Measurements from ENCODE around the gene EPHB1.

EPHB1 gene

DNA sequence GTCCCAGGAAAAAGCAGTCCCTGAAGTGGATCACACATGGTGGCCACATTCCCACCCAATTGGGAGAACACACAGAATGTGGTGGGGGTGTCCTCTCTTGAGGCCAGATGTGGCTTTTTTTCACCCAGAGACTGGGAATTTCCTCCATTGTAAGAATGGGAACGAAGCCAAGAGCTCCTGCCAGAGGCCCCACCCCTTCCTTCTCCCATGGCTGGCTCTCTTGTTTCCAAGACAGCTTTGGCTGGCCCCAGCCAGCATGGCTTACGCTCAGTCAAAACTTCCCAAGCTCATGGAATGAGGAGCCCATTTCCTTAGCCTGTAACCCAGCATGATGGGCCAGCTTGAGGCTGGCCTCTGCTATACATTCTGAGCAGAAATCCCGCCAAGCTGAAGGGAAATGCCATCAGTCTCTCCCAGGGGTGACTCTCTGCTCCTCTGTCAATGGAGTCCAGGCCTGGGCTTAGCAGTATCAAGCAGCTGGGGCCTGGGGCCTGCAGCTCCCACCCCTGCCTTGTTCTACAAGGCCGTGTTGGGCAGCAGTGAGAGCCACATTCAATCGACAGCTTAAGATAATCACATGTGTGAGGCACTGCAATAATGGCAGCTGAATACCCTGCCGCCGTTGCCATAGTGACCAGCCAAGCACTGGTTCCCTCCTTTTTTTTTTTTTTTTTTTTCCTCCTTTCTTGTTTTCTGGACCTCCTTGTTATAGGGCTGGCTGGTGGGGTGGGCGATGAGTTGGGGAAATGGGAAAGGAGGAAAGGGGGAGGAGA is 142.4 kb downstream of the EPHB1 start:
- Mint-ChIP-seq H3K4me3 (no peak overlapping the region), H3K27ac (no peak overlapping the region), H3K4me1 (peaks cover 32% of the 10 kb centered on the region), H3K9me3 (no peaks in the 10 kb centered on the region), H3K27me3 (ENCODE audit: low read depth) (peaks cover 8% of the 10 kb centered on the region), H3K36me3 (ENCODE audit: low read depth) (no peaks in the 10 kb centered on the region)
- TF ChIP-seq, protein P1, sequence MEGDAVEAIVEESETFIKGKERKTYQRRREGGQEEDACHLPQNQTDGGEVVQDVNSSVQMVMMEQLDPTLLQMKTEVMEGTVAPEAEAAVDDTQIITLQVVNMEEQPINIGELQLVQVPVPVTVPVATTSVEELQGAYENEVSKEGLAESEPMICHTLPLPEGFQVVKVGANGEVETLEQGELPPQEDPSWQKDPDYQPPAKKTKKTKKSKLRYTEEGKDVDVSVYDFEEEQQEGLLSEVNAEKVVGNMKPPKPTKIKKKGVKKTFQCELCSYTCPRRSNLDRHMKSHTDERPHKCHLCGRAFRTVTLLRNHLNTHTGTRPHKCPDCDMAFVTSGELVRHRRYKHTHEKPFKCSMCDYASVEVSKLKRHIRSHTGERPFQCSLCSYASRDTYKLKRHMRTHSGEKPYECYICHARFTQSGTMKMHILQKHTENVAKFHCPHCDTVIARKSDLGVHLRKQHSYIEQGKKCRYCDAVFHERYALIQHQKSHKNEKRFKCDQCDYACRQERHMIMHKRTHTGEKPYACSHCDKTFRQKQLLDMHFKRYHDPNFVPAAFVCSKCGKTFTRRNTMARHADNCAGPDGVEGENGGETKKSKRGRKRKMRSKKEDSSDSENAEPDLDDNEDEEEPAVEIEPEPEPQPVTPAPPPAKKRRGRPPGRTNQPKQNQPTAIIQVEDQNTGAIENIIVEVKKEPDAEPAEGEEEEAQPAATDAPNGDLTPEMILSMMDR (IDR thresholded peaks at IDR 0.05; ENCODE audit: unreplicated experiment in 3 of 3), result no peak

DNA sequence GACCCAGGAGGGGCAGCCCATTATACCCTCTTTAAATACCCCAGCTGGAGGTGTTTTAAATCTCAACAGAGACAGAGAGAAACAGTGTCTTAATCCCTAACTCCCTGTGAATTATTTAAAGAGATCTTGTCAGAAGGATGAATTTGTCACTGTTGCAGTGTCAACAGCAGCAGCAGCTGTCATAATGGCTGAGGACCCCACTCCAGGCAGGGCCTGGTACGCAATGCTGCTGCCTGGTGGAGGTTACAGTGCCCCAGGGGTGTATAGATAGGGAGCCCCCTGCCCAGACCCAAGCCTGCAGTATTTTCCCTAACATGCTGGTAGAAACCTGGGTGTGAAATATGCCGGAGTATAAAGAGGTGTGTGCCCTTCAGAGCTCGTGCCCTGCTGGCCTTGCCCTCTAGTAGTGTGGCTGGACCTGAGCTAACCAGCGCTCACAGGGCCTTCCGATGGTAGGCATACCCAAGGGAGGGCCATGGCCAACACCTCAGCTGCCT is 143.0 kb downstream of the EPHB1 start:
- no peaks in the 10 kb centered on the region for H3K9me3 Mint-ChIP-seq
- peaks cover 30% of the 10 kb centered on the region for H3K4me1 Mint-ChIP-seq
- TF ChIP-seq, protein P1 (IDR thresholded peaks at IDR 0.05; ENCODE audit: unreplicated experiment in 3 of 3), result no peak
- no peak overlapping the region for H3K27ac Mint-ChIP-seq
- H3K27me3 Mint-ChIP-seq (ENCODE audit: low read depth), result peaks cover 8% of the 10 kb centered on the region
- no peaks in the 10 kb centered on the region for H3K36me3 Mint-ChIP-seq (ENCODE audit: low read depth)
- H3K4me3 Mint-ChIP-seq, result no peak overlapping the region

DNA sequence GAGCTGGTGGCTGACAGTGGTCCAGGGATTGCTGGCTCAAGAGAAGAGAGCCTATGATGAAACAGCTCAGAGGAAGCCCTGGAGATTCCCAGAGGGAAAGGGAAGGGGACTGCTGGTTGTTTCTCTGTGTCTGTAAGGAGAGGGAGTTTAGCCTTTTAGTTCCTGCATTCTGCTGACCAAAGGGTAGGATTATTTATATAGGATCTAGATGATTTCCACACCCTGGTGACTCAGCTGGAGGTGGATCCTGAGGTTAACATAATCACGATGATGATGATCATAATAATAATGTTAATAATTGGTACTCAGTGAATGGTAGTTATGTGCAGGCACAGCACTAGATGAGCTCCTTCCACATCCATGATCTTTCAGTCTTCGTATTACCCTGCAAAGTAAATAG is 144.9 kb downstream of the EPHB1 start:
- peaks cover 8% of the 10 kb centered on the region for H3K27me3 Mint-ChIP-seq (ENCODE audit: low read depth)
- no peak overlapping the region for H3K4me3 Mint-ChIP-seq
- no peaks in the 10 kb centered on the region for H3K9me3 Mint-ChIP-seq
- no peak overlapping the region for H3K27ac Mint-ChIP-seq
- peaks cover 18% of the 10 kb centered on the region for H3K4me1 Mint-ChIP-seq
- H3K36me3 Mint-ChIP-seq (ENCODE audit: low read depth), result no peaks in the 10 kb centered on the region
- TF ChIP-seq, protein P1 (IDR thresholded peaks at IDR 0.05; ENCODE audit: unreplicated experiment in 3 of 3), result no peak

DNA sequence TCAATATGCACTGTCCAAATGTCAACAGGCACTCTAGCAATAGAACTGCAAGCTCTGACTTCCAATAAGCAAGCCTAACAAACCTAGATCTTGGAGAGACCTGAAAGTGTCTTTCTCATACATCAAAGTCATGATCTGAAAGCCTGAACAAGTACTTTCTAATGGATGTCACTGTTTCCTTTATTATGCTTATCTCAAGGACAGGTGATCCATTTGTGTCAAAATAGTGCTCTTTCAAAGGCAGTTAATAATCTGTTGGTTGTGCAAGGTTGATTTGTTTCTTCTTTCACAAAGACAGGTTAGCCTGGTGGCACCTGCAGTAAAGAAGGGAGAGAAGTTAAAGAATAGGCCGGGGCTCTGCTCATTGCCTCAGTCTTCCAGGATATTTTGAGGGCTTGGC is 146.8 kb downstream of the EPHB1 start:
- Mint-ChIP-seq H3K36me3 (ENCODE audit: low read depth) (no peaks in the 10 kb centered on the region), H3K4me3 (no peak overlapping the region), H3K9me3 (no peaks in the 10 kb centered on the region), H3K4me1 (peaks cover 12% of the 10 kb centered on the region), H3K27ac (no peak overlapping the region), H3K27me3 (ENCODE audit: low read depth) (peaks cover 4% of the 10 kb centered on the region)
- TF ChIP-seq, protein P1 (IDR thresholded peaks at IDR 0.05; ENCODE audit: unreplicated experiment in 3 of 3), result no peak

DNA sequence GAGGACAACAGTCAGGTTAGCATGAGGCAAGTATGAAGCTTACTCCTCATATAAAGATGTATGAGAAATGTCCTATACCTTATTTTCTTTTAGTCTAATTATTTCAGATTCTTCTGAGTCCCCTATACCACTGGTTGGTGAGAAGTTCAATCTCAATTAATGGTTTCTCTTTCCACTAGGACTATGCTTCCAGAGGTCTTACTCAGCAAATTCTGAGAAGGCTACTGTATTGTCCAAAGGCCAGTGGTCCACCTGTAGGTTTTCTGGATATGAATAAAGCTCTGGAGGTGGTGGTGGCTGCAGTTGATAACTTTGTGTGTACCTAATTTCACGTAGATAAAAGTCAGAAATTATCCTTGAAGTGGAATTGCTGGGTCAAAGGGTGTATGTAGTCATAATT is 149.4 kb downstream of the EPHB1 start:
- Mint-ChIP-seq H3K27ac (no peak overlapping the region), H3K27me3 (ENCODE audit: low read depth) (peaks cover 4% of the 10 kb centered on the region), H3K4me3 (no peak overlapping the region), H3K9me3 (no peaks in the 10 kb centered on the region), H3K36me3 (ENCODE audit: low read depth) (no peaks in the 10 kb centered on the region), H3K4me1 (no peaks in the 10 kb centered on the region)
- TF ChIP-seq, protein P1 (IDR thresholded peaks at IDR 0.05; ENCODE audit: unreplicated experiment in 3 of 3), result no peak

DNA sequence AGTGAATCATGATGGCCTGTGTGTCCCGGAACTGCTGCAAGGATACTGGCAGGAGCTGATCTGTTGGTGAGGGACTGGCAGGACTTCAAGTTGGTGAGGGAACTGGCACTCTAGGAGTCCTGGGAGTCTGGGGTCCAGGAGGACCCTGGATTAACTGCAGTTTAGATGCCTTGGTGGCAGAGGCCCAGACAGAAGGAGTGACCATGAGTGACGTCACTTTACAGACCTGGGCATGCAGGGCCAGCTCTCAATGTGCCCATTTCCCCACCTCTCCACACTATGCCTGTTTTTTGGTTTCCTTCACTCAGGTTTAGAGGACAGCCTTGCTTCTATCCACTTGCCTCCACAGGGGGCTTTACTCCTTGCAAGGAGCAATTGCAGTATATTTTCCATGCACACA is 154.1 kb downstream of the EPHB1 start:
- no peak overlapping the region for H3K27ac Mint-ChIP-seq
- no peak overlapping the region for H3K4me3 Mint-ChIP-seq
- no peaks in the 10 kb centered on the region for H3K9me3 Mint-ChIP-seq
- TF ChIP-seq, protein P1 (IDR thresholded peaks at IDR 0.05; ENCODE audit: unreplicated experiment in 3 of 3), result no peak
- no peaks in the 10 kb centered on the region for H3K4me1 Mint-ChIP-seq
- no peaks in the 10 kb centered on the region for H3K27me3 Mint-ChIP-seq (ENCODE audit: low read depth)
- no peaks in the 10 kb centered on the region for H3K36me3 Mint-ChIP-seq (ENCODE audit: low read depth)
